Left ventricle myocardium inferior (tissue), 1 donor: ENCODE results near the gene TACC3. TPM values are rescaled to one million over a fixed set of nuclear protein-coding genes. Genes with fewer than 3 reads are reported as not detected.
A peak's percentile ranks its signal among the peaks of the same experiment; 100 is the strongest.

Experiments
- DNase-seq: peaks from one replicate; pipeline ENCODE4 v3.0.0-alpha.2; 2020
- H3K27ac ChIP-seq: fragments of 200-600 bp; replicated peaks from 2 replicates; pipeline ENCODE4 v1.8.0; 2021
- H3K27me3 ChIP-seq: fragments of 200-600 bp; 2 replicates; pipeline ENCODE4 v1.8.0; 2021; ENCODE audit warnings: low read depth
- H3K36me3 ChIP-seq: fragments of 200-600 bp; 2 replicates; pipeline ENCODE4 v1.8.0; 2021
- H3K4me1 ChIP-seq: fragments of 200-600 bp; 2 replicates; pipeline ENCODE4 v1.8.0; 2021
- H3K4me3 ChIP-seq: fragments of 200-600 bp; 2 replicates; pipeline ENCODE4 v1.8.0; 2021; ENCODE audit warnings: mild to moderate bottlenecking, moderate library complexity
- H3K9me3 ChIP-seq: fragments of 200-600 bp; replicated peaks from 2 replicates; pipeline ENCODE4 v1.8.0; 2021
- intact Hi-C: fragments of 100-400 bp; cut with micrococcal nuclease; formaldehyde crosslinking; loops from one replicate; pipeline ENCODE4 v1.11.0; 2022
- total RNA-seq: library from RNA; stranded (reverse); fragmentation: NEBNext Ultra II Directional; extraction: Animal tissue kit (Norgen Biotek cat#: 25700); gene quantifications from one replicate; pipeline ENCODE4 v1.2.1, GENCODE V29; 2021
- TF ChIP-seq, protein P1 (sequence below): fragments of 200-600 bp; IDR thresholded peaks from 2 replicates; pipeline ENCODE4 v1.8.0; 2021; ENCODE audit warnings: antibody characterized with exemption, mild to moderate bottlenecking, borderline replicate concordance
- donor health status: DM: no; HTN: yes; CAD: no; lungs with severe emphysema.

TACC3 gene
- total RNA-seq, 1 donor from 2014 or later: 5.8 TPM

DNA sequence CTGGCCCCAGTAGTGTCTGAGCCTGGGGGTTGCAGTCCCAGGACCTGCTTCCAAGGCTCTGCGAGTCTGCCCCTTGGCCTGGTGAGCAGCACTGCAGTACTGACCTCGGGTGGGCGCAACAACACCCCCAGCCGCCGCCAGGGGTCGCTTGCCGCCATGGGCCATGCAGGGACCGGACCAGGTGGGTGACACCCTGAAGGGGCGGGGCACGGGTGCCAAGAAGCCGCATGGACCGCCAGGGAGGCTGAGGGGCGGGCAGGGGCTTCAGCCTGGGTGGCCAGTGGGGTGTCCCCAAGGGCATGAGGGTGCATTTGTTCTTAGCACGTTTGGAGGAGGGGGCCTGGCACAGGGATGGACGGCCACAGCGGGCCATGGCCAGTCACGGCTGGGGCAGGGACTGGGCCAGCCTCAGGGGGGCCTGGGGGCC lies 25.0 kb downstream of the TACC3 start:
- Histone ChIP-seq H3K4me3 (no peak overlapping the region), H3K4me1 (peaks cover 6% of the 10 kb centered on the region), H3K27me3 (peaks cover 24% of the 10 kb centered on the region), H3K36me3 (peaks cover 21% of the 10 kb centered on the region), H3K27ac (no peak overlapping the region), H3K9me3 (no peaks in the 10 kb centered on the region)
- intact Hi-C loops: loop anchor here (5.0 to 10.0 kb wide), 2 partner anchors 61 to 149 kb away; no protein-coding TSS in a partner anchor
- TF ChIP-seq, protein P1, sequence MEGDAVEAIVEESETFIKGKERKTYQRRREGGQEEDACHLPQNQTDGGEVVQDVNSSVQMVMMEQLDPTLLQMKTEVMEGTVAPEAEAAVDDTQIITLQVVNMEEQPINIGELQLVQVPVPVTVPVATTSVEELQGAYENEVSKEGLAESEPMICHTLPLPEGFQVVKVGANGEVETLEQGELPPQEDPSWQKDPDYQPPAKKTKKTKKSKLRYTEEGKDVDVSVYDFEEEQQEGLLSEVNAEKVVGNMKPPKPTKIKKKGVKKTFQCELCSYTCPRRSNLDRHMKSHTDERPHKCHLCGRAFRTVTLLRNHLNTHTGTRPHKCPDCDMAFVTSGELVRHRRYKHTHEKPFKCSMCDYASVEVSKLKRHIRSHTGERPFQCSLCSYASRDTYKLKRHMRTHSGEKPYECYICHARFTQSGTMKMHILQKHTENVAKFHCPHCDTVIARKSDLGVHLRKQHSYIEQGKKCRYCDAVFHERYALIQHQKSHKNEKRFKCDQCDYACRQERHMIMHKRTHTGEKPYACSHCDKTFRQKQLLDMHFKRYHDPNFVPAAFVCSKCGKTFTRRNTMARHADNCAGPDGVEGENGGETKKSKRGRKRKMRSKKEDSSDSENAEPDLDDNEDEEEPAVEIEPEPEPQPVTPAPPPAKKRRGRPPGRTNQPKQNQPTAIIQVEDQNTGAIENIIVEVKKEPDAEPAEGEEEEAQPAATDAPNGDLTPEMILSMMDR: peak; percentile 83
- DNase-seq: peak; percentile 68

DNA sequence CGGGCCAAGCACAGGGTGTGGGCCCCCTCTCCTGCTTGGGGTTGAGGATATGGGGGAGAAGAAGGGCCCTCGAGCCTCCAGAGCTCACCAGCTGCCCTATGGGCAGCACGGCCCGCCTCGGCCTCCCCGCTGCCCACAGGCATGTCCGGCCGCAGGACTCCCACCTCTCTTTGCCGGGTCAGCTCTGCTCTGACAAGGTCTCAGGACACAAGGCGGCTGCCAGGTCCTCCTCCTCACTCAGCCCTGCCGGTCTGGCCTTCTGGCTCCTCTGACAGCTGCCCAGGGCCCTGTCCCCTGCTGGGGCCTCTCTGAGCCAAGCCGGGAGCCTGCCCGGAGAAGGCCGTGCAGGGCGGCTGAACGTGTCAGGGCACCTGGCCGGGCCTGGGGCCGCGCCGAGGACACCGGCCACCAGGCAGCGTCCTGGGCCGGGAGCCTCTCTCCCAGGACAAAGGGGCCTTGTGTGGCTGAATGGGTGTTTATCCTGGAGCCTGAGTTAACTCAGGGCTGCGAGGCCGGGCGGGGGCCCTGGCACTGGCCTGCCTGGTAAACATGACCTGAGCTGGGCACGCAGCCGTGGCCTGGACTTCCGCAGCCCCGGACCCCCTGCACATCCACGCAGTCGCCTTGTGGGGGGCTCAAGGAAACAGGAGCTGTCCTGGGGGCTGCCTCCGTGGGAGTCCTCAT lies 25.7 kb downstream of the TACC3 start:
- Histone ChIP-seq H3K9me3 (no peaks in the 10 kb centered on the region), H3K36me3 (peaks cover 15% of the 10 kb centered on the region), H3K4me1 (peaks cover 9% of the 10 kb centered on the region), H3K27ac (no peak overlapping the region), H3K4me3 (no peak overlapping the region), H3K27me3 (peaks cover 29% of the 10 kb centered on the region)
- TF ChIP-seq, protein P1: no peak
- intact Hi-C loops: loop anchor here (5.0 to 10.0 kb wide), 2 partner anchors 60 to 148 kb away; no protein-coding TSS in a partner anchor
- DNase-seq: no peak

DNA sequence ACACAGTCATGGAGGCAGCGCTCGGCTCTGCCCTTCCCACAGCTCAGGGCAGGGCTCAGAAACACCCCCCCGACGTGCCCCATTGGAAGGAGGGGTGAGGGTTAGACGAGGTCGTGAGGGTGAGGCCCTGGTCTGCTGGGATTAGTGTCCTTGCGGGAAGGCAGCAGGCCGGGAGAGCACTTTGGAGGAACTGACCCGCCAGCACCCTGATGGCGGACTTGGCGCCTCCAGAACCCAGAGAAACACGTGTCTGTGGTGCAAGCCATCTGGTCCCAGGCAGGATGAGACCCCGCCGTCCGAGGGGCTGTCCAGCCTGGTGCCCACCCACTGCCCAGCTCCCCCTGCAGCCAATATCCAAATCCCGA lies 26.3 kb downstream of the TACC3 start:
- intact Hi-C loops: loop anchor here (5.0 to 10.0 kb wide), 2 partner anchors 60 to 147 kb away; no protein-coding TSS in a partner anchor
- no peak for DNase-seq
- H3K4me1 ChIP-seq: peaks cover 14% of the 10 kb centered on the region
- H3K27me3 ChIP-seq: peaks cover 29% of the 10 kb centered on the region
- H3K36me3 ChIP-seq: peaks cover 11% of the 10 kb centered on the region
- no peak overlapping the region for H3K27ac ChIP-seq
- H3K9me3 ChIP-seq: no peaks in the 10 kb centered on the region
- TF ChIP-seq, protein P1: no peak
- no peak overlapping the region for H3K4me3 ChIP-seq

DNA sequence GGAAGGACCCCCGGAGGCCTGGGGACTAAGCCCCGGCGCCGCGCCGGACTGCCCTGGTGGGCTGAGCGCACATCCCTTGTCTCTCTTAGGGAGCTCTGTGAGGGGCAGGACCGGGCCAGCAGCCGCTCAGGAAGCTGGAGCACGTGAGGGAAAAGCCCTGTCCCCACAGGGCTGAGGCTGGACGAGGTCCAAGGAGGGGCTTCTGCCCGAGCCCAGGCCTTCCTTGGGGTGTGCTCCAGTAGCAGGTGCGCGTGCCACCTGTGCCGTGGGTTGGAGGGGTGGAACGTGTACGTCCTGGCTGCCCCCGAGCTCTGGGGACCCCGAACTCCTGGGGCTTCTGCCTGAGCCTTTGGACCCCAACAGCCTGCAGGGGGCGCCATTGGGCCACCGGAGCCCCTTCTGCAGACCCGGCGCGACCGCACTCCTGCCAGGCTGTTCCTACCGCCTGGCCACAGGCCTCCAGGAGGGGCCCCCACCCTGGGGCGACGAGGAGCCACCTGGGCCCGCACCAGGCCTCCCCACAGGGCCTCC lies 27.2 kb downstream of the TACC3 start:
- Histone ChIP-seq H3K27ac (no peak overlapping the region), H3K9me3 (no peaks in the 10 kb centered on the region), H3K4me1 (peaks cover 19% of the 10 kb centered on the region), H3K36me3 (peaks cover 7% of the 10 kb centered on the region), H3K4me3 (no peak overlapping the region), H3K27me3 (peaks cover 29% of the 10 kb centered on the region)
- intact Hi-C loops: loop anchor here (5.0 to 10.0 kb wide), 2 partner anchors 59 to 146 kb away; no protein-coding TSS in a partner anchor
- peak; percentile 62 for DNase-seq
- TF ChIP-seq, protein P1: peak; percentile 84

DNA sequence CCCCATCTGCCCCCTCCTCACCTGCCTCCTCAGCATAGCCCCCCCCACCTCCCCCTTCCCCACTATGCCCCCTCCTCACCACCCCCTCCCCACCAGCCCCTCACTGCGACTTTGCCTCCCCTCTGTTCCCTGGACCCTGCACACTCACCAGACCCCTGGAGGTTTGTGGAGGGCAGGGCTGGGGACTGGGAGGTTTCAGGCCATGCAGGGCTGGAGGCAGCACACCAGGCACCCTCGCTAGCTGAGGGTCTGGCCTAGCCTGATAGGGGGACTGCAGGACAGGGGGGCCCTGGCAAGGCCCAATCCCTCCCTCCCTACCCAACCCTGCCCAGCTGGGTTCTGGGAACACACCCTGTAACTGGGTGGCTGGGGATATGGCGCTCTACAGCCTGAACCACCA lies 28.0 kb downstream of the TACC3 start:
- intact Hi-C loops: loop anchor here (5.0 to 10.0 kb wide), 2 partner anchors 58 to 145 kb away; no protein-coding TSS in a partner anchor
- no peak for DNase-seq

More for the DNA sequence above, 28.0 kb downstream of the TACC3 start:
- TF ChIP-seq, protein P1: no peak
- H3K9me3 ChIP-seq: no peaks in the 10 kb centered on the region
- peaks cover 29% of the 10 kb centered on the region for H3K27me3 ChIP-seq
- H3K36me3 ChIP-seq: peaks cover 5% of the 10 kb centered on the region
- no peak overlapping the region for H3K4me3 ChIP-seq
- peaks cover 19% of the 10 kb centered on the region for H3K4me1 ChIP-seq
- no peak overlapping the region for H3K27ac ChIP-seq
